Lung (tissue), 12 donors: ENCODE measurements around the gene ATP8A1. TPM values are rescaled to one million over a fixed set of nuclear protein-coding genes. Genes with fewer than 3 reads are reported as not detected.
"Not testable (repeated sequence)": the region's sequence is repeated elsewhere in the genome, so short reads cannot be mapped to it uniquely, and the experiment has no call there.

Experiments
- ATAC-seq: fragments of 200-7000 bp; cut with Tn5 transposase; one replicate; pipeline ENCODE4 v1.9.1; 2020; ENCODE audit warnings: moderate number of reproducible peaks; ENCODE audit not compliant: insufficient read depth, low FRiP score
- DNase-seq, 3 donors: peaks; one replicate each; pipeline ENCODE4 v3.0.0-alpha.2; 2013 to 2017
- H3K27ac ChIP-seq, 2 donors: one replicate each; pipeline ENCODE4 v1.5.1; 2013; ENCODE audit warnings: mild to moderate bottlenecking in 2 of 2, moderate library complexity in 2 of 2, control low read depth in 1 of 2, inconsistent platforms in 1 of 2, low read depth in 1 of 2, low read length in 1 of 2
- H3K27me3 ChIP-seq, 3 donors: one replicate each; pipeline ENCODE4 v1.5.1; 2013; ENCODE audit warnings: low read length in 2 of 3; ENCODE audit not compliant: control insufficient read depth in 3 of 3, insufficient read depth in 3 of 3
- H3K36me3 ChIP-seq, 4 donors: one replicate each; pipeline ENCODE4 v1.5.1; 2013; ENCODE audit warnings: low read length in 4 of 4, mild to moderate bottlenecking in 1 of 4, moderate library complexity in 1 of 4; ENCODE audit not compliant: control insufficient read depth in 4 of 4, insufficient read depth in 4 of 4
- H3K4me1 ChIP-seq, 5 donors: one replicate each; pipeline ENCODE4 v1.5.1; 2013; ENCODE audit warnings: low read length in 5 of 5, mild to moderate bottlenecking in 2 of 5, moderate library complexity in 1 of 5; ENCODE audit not compliant: control insufficient read depth in 5 of 5, insufficient read depth in 5 of 5
- H3K4me3 ChIP-seq: one replicate; pipeline ENCODE4 v1.5.1; 2013; ENCODE audit warnings: mild to moderate bottlenecking, control low read depth, moderate library complexity
- H3K9ac ChIP-seq, 2 donors: one replicate each; pipeline ENCODE4 v1.5.1; 2013; ENCODE audit warnings: low read length in 2 of 2, control low read depth in 1 of 2; ENCODE audit not compliant: insufficient read depth in 1 of 2
- H3K9me3 ChIP-seq, 4 donors: one replicate each; pipeline ENCODE4 v1.5.1; 2013; ENCODE audit warnings: low read length in 3 of 4, mild to moderate bottlenecking in 1 of 4, moderate library complexity in 1 of 4; ENCODE audit not compliant: control insufficient read depth in 4 of 4, insufficient read depth in 3 of 4
- CTCF ChIP-seq: IDR thresholded peaks from 2 replicates; pipeline ENCODE4 v1.5.1; 2012; ENCODE audit warnings: mild to moderate bottlenecking; ENCODE audit errors: control extremely low read depth, extremely low read depth
- WGBS, 2 donors: extraction: QIAGEN DNeasy Blood & Tissue Kit; methylation state at CpG; one replicate each; pipeline ENCODE4 v1.1.7; 2013; 5-methylcytosine and 5-hydroxymethylcytosine counted together
- polyA plus RNA-seq, 2 donors: library from polyadenylated mRNA; stranded (reverse); fragments of 200-250 nt; gene quantifications; one replicate each; pipeline ENCODE4 v1.2.1, GENCODE V29; 2013
- total RNA-seq, 2 donors: library from RNA; depleted of rRNA in 1 of 2; stranded (reverse); fragments of >200 nt in 1 of 2; gene quantifications; one replicate each; pipeline ENCODE4 v1.2.1, GENCODE V29; 2014 to 2021
- donor health status: control.
- donor health status: control.
- donor health status: Bipolar disorder and iron deficiency.
- donor health status: healthy.
- donor health status: DM: yes; HTN: yes; CAD: no.

The ATP8A1 gene
- total and polyA plus RNA-seq, 4 donors = 13.8 to 297 (median 48.9) TPM

- DNase-seq = no peak
- no peaks in the 10 kb centered on the region for H3K4me1 ChIP-seq
- H3K9me3 ChIP-seq = no peaks in the 10 kb centered on the region
- no peak for ATAC-seq
- no peak overlapping the region for H3K4me3 ChIP-seq
- H3K27me3 ChIP-seq = no peaks in the 10 kb centered on the region
- no peak overlapping the region for H3K27ac ChIP-seq
- TF ChIP-seq CTCF = no peak
- 94 to 95% methylated on average over 3 of the region's 3 CpGs for WGBS, 2 donors
- no peaks in the 10 kb centered on the region for H3K36me3 ChIP-seq
- no peak overlapping the region for H3K9ac ChIP-seq
Measured at GRCh38 chr4:42488554-42488953, 168.4 kb downstream of the ATP8A1 start.

- Histone ChIP-seq H3K4me3 (no peak overlapping the region), H3K36me3 (peaks cover 0 to 2% (median 0%) of the 10 kb centered on the region in 4 donors), H3K9me3 (no peaks in the 10 kb centered on the region), H3K9ac (no peak overlapping the region), H3K4me1 (no peaks in the 10 kb centered on the region), H3K27me3 (no peaks in the 10 kb centered on the region), H3K27ac (no peak overlapping the region)
- no peak for DNase-seq
- no peak for ATAC-seq
- WGBS, 2 donors = 91 to 98% methylated on average over 2 of the region's 2 CpGs
- no peak for TF ChIP-seq CTCF
Measured at GRCh38 chr4:42488114-42488513, 168.8 kb downstream of the ATP8A1 start.

GRCh38 chr4:42487230-42487629 is 169.7 kb downstream of the ATP8A1 start:
- Histone ChIP-seq H3K9ac (no peak overlapping the region), H3K4me3 (no peak overlapping the region), H3K4me1 (no peaks in the 10 kb centered on the region), H3K36me3 (peaks cover 0 to 2% (median 0%) of the 10 kb centered on the region in 4 donors), H3K27me3 (no peaks in the 10 kb centered on the region), H3K27ac (no peak overlapping the region), H3K9me3 (no peaks in the 10 kb centered on the region)
- whole genome bisulfite sequencing, 2 donors = 32 to 35% methylated on average over 1 of the region's 1 CpG
- no peak for DNase-seq
- no peak for TF ChIP-seq CTCF
- ATAC-seq = no peak

- WGBS, 2 donors = 96 to 97% methylated on average over 6 of the region's 6 CpGs
- ATAC-seq, H3K4me1 ChIP-seq, H3K36me3 ChIP-seq, H3K9ac ChIP-seq, H3K4me3 ChIP-seq, DNase-seq, H3K27me3 ChIP-seq, H3K9me3 ChIP-seq, H3K27ac ChIP-seq: not testable (repeated sequence)
Measured at GRCh38 chr4:42486156-42486555, 170.7 kb downstream of the ATP8A1 start.
